Esophagus muscularis mucosa (tissue), 3 donors: ENCODE data around the gene ZBTB8A.

ENCODE experiments used
- CTCF ChIP-seq, 3 experiments: fragments of 200-600 bp in 2 of 3; fragments of 450-650 bp in 1 of 3; sonication (generic) in 2 of 3; IDR thresholded peaks; one replicate each; pipeline ENCODE4 v1.5.1; 2017 to 2019; ENCODE audit warnings: antibody characterized with exemption in 3 of 3, mild to moderate bottlenecking in 2 of 3, moderate library complexity in 1 of 3
- POLR2A ChIP-seq: fragments of 450-650 bp; IDR thresholded peaks from one replicate; pipeline ENCODE4 v1.6.1; 2017; ENCODE audit warnings: antibody characterized with exemption, moderate library complexity, mild to moderate bottlenecking, low read depth
- POLR2AphosphoS5 ChIP-seq, 2 donors: sonication (generic); formaldehyde crosslinking; IDR thresholded peaks; one replicate each; pipeline ENCODE4 v1.6.1; 2017; ENCODE audit warnings: antibody characterized with exemption in 2 of 2

GRCh38 chr1:32592943-32593342, 53.7 kb downstream of the ZBTB8A start:
- TF ChIP-seq CTCF (IDR thresholded peaks at IDR 0.05) (no peak), POLR2A (no peak), POLR2AphosphoS5 (IDR thresholded peaks at IDR 0.05) (no peak)
